Measurements from ENCODE around the gene RERE.

Gene RERE

DNA sequence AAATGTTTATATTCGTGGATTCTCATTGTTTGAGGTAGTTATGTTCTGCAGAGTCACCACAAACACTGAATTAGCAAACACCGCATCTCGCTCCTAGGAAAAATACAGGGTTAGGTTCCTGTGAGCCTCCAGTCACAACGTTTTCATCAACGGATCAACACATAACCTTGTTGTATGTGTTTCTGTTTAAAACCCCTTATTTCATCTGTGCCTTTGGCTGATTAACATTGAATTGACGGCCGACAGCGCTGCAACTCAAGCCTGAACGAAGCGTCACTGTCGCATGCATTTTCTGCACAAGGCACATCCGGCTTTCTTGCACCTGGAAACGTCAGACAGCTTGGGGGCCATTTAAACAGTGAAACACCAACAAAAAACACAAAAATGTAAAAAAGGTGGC, 491.2 kb downstream of the RERE start:
- Histone ChIP-seq H3K27me3 (ENCODE audit: control insufficient read depth in 1 of 2, insufficient read depth in 2 of 2, low read length in 2 of 2) (no peaks in the 10 kb centered on the region), H3K4me1 (ENCODE audit: control insufficient read depth, insufficient read depth, low read length) (no peaks in the 10 kb centered on the region), H3K9ac (ENCODE audit: low read length in 2 of 2) (no peak overlapping the region), H3K36me3 (ENCODE audit: control insufficient read depth in 2 of 2, insufficient read depth in 2 of 2, low read length in 2 of 2) (peaks cover 3 to 8% of the 10 kb centered on the region in 2 donors), H3K27ac (ENCODE audit: low read length) (no peak overlapping the region), H3K9me3 (ENCODE audit: control insufficient read depth in 2 of 2, low read length in 2 of 2) (no peaks in the 10 kb centered on the region), H3K4me3 (ENCODE audit: low read length in 2 of 2) (no peak overlapping the region)

DNA sequence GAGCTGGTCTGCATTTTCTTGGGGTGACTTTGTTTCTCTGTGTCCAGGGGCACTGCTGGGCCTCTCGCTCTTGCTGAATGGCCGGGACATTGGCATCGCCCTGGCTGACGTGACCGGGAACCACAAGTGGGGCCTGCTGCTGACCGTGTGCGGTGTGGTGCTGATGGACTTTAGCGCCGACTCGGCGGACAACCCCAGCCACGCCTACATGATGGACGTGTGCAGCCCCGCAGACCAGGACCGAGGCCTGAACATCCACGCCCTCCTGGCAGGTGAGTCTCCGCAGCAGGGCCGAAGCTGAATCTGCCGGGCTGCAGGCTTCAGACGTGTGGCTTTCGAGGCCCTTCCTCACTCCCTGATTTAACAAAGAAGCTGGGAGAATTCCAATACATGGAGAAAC, 491.7 kb downstream of the RERE start:
- Histone ChIP-seq H3K4me3 (ENCODE audit: low read length in 2 of 2) (no peak overlapping the region), H3K4me1 (ENCODE audit: control insufficient read depth, insufficient read depth, low read length) (no peaks in the 10 kb centered on the region), H3K9me3 (ENCODE audit: control insufficient read depth in 2 of 2, low read length in 2 of 2) (no peaks in the 10 kb centered on the region), H3K9ac (ENCODE audit: low read length in 2 of 2) (no peak overlapping the region), H3K27ac (ENCODE audit: low read length) (no peak overlapping the region), H3K27me3 (ENCODE audit: control insufficient read depth in 1 of 2, insufficient read depth in 2 of 2, low read length in 2 of 2) (no peaks in the 10 kb centered on the region), H3K36me3 (ENCODE audit: control insufficient read depth in 2 of 2, insufficient read depth in 2 of 2, low read length in 2 of 2) (peaks cover 3 to 8% of the 10 kb centered on the region in 2 donors)

DNA sequence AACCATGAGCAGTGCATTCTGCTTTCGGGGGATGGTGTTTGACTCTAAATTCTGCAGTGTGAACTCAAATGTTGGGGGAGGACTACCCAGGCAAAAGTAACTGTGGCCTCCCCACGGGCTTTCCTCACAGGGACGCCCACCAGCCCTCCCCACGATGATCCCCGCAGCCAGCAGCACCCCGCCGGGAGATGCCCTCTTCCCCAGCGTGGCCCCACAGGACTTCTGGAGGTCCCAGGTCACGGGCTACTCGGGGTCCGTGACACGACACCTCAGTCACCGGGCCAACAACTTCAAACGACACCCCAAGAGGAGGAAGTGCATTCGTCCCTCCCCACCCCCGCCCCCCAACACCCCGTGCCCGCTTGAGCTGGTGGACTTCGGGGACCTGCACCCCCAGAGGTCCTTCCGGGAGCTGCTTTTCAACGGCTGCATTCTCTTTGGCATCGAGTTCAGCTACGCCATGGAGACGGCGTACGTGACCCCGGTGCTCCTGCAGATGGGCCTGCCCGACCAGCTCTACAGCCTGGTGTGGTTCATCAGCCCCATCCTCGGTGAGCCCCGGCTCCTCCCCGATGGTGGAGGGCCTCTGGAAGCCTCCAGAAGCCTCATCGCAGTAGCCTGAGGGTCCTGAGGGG, 493.1 kb downstream of the RERE start:
- Histone ChIP-seq H3K4me1 (ENCODE audit: control insufficient read depth, insufficient read depth, low read length) (no peaks in the 10 kb centered on the region), H3K4me3 (ENCODE audit: low read length in 2 of 2) (no peak overlapping the region), H3K9ac (ENCODE audit: low read length in 2 of 2) (no peak overlapping the region), H3K9me3 (ENCODE audit: control insufficient read depth in 2 of 2, low read length in 2 of 2) (no peaks in the 10 kb centered on the region), H3K27me3 (ENCODE audit: control insufficient read depth in 1 of 2, insufficient read depth in 2 of 2, low read length in 2 of 2) (no peaks in the 10 kb centered on the region), H3K27ac (ENCODE audit: low read length) (no peak overlapping the region), H3K36me3 (ENCODE audit: control insufficient read depth in 2 of 2, insufficient read depth in 2 of 2, low read length in 2 of 2) (peaks cover 3 to 8% of the 10 kb centered on the region in 2 donors)

DNA sequence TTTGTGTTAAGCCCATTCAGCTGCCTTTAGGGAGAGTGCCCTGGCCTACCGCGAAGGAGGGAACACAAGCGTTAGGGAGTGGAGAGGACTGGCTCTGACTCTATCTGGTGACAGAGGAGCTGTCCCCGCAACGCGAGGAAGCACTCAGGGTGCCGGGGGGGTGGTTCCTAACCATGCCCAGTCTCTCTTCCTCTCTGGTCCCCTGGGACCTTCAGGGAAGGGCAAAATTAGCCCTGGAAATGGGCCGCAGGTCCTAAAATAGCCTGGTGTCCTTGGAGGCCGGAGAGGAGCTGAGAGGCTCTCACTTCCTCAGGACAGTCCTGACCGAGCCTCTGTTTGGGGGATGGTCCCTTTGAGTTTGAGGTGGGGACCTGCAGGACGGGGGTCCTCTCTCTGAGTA, 493.7 kb downstream of the RERE start:
- H3K36me3 ChIP-seq (ENCODE audit: control insufficient read depth in 2 of 2, insufficient read depth in 2 of 2, low read length in 2 of 2), result peaks cover 3 to 8% of the 10 kb centered on the region in 2 donors
- no peak overlapping the region for H3K27ac ChIP-seq (ENCODE audit: low read length)

DNA sequence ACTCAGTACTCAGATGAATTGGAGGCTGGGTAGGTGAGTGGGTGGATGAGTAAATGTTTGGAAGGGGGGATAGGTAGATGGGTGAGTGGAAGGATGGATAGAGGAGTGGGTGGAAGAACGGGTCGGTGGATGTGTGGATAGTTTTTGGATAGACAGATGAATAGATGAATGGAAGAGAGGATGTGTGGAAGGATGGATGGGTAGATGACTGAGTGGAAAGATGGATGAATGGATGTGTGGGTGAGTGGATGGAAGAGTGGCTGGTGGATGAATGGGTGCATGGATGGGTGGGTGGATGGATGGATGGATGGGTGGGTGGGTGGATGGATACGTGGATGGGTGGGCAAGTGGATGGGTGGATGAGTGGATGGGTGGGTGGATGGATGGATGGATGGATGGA, 495.8 kb downstream of the RERE start:
- peaks cover 0 to 6% of the 10 kb centered on the region in 2 donors for H3K36me3 ChIP-seq (ENCODE audit: control insufficient read depth in 2 of 2, insufficient read depth in 2 of 2, low read length in 2 of 2)
- H3K4me3 ChIP-seq (ENCODE audit: low read length in 2 of 2), result no peak overlapping the region
- peaks cover 15% of the 10 kb centered on the region for H3K4me1 ChIP-seq (ENCODE audit: control insufficient read depth, insufficient read depth, low read length)
- no peak overlapping the region for H3K9ac ChIP-seq (ENCODE audit: low read length in 2 of 2)
- no peaks in the 10 kb centered on the region for H3K9me3 ChIP-seq (ENCODE audit: control insufficient read depth in 2 of 2, low read length in 2 of 2)
- H3K27ac ChIP-seq (ENCODE audit: low read length), result no peak overlapping the region
- no peaks in the 10 kb centered on the region for H3K27me3 ChIP-seq (ENCODE audit: control insufficient read depth in 1 of 2, insufficient read depth in 2 of 2, low read length in 2 of 2)

More for the DNA sequence above, 493.7 kb downstream of the RERE start:
- Histone ChIP-seq H3K4me1 (ENCODE audit: control insufficient read depth, insufficient read depth, low read length) (peaks cover 1% of the 10 kb centered on the region), H3K4me3 (ENCODE audit: low read length in 2 of 2) (no peak overlapping the region), H3K27me3 (ENCODE audit: control insufficient read depth in 1 of 2, insufficient read depth in 2 of 2, low read length in 2 of 2) (no peaks in the 10 kb centered on the region), H3K9me3 (ENCODE audit: control insufficient read depth in 2 of 2, low read length in 2 of 2) (no peaks in the 10 kb centered on the region), H3K9ac (ENCODE audit: low read length in 2 of 2) (no peak overlapping the region)

GRCh38 chr1:8318436-8318835, 499.0 kb downstream of the RERE start:
- Histone ChIP-seq H3K36me3 (ENCODE audit: control insufficient read depth in 2 of 2, insufficient read depth in 2 of 2, low read length in 2 of 2) (no peaks in the 10 kb centered on the region), H3K9ac (ENCODE audit: low read length in 2 of 2) (peak overlapping the region; percentile 71 to 75), H3K9me3 (ENCODE audit: control insufficient read depth in 2 of 2, low read length in 2 of 2) (no peaks in the 10 kb centered on the region), H3K4me3 (ENCODE audit: low read length in 2 of 2) (peak overlapping the region; percentile 80 to 83), H3K4me1 (ENCODE audit: control insufficient read depth, insufficient read depth, low read length) (peaks cover 25% of the 10 kb centered on the region), H3K27ac (ENCODE audit: low read length) (no peak overlapping the region), H3K27me3 (ENCODE audit: control insufficient read depth in 1 of 2, insufficient read depth in 2 of 2, low read length in 2 of 2) (no peaks in the 10 kb centered on the region)

- Histone ChIP-seq H3K36me3 (ENCODE audit: control insufficient read depth in 2 of 2, insufficient read depth in 2 of 2, low read length in 2 of 2) (no peaks in the 10 kb centered on the region), H3K27ac (ENCODE audit: low read length) (no peak within 1 kb of the TSS), H3K4me1 (ENCODE audit: control insufficient read depth, insufficient read depth, low read length) (peaks cover 31% of the 10 kb centered on the region), H3K9me3 (ENCODE audit: control insufficient read depth in 2 of 2, low read length in 2 of 2) (no peaks in the 10 kb centered on the region), H3K9ac (ENCODE audit: low read length in 2 of 2) (peak within 1 kb of the TSS; percentile 71 to 75), H3K27me3 (ENCODE audit: control insufficient read depth in 1 of 2, insufficient read depth in 2 of 2, low read length in 2 of 2) (no peaks in the 10 kb centered on the region), H3K4me3 (ENCODE audit: low read length in 2 of 2) (peak within 1 kb of the TSS; percentile 80 to 83)
Measured at GRCh38 chr1:8317647-8318381, 499.6 kb downstream of the RERE start, which contains the start of gene SLC45A1. TSS of gene SLC45A1 (plus strand) at chr1:8318114. CDS start at chr1:8324330, 6,216 bp downstream.

DNA sequence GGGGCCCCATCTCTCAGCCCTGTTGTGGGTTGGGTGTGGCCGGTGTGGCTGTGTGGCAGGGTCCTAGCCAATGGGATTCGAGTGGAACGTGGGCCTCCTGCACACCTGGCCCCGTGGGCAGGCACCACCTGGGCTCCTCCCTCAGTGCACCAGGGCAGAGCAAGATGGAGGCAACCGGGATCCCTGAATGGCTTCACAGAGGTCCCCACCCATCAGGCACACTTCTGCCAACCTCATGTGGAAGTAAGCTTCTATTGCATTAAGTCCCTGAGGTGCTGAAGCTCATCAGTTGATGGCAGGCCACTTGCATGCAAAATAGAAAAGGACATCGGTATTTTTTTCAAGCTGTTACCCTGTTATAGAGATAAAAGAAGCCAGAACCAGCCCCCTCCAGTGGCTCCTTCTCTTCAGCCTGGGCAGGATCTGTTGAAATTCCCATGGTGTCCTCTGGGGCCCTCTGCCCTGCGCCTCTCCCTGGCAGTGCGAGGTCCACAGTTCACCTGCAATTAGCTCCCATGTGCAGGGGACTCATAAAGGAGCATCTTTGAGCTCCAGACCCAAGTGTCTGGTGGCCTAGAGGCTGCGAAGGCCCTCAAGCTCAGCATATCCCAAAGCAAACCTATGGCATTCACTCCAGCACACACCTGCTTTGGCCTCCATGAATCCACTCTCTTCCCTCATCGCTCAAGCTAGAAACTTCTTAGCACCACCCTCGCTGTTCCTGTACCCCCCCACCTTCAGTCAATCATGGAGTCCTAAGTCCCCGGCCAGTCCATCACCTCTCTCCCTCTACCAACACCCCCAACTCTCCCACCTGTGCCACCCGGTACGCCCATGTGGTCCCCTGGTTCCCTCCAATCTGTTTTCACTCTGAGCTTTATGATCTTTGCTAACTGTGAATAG, 501.6 kb downstream of the RERE start:
- no peak overlapping the region for H3K9ac ChIP-seq (ENCODE audit: low read length in 2 of 2)
- H3K4me3 ChIP-seq (ENCODE audit: low read length in 2 of 2), result no peak overlapping the region
- H3K9me3 ChIP-seq (ENCODE audit: control insufficient read depth in 2 of 2, low read length in 2 of 2), result peaks cover 4 to 5% of the 10 kb centered on the region in 2 donors
- H3K27me3 ChIP-seq (ENCODE audit: control insufficient read depth in 1 of 2, insufficient read depth in 2 of 2, low read length in 2 of 2), result no peaks in the 10 kb centered on the region
- H3K27ac ChIP-seq (ENCODE audit: low read length), result no peak overlapping the region
- H3K4me1 ChIP-seq (ENCODE audit: control insufficient read depth, insufficient read depth, low read length), result peaks cover 38% of the 10 kb centered on the region
- no peaks in the 10 kb centered on the region for H3K36me3 ChIP-seq (ENCODE audit: control insufficient read depth in 2 of 2, insufficient read depth in 2 of 2, low read length in 2 of 2)

- Histone ChIP-seq H3K4me1 (ENCODE audit: control insufficient read depth, insufficient read depth, low read length) (peaks cover 38% of the 10 kb centered on the region), H3K27ac (ENCODE audit: low read length) (no peak overlapping the region), H3K27me3 (ENCODE audit: control insufficient read depth in 1 of 2, insufficient read depth in 2 of 2, low read length in 2 of 2) (no peaks in the 10 kb centered on the region), H3K4me3 (ENCODE audit: low read length in 2 of 2) (no peak overlapping the region), H3K9me3 (ENCODE audit: control insufficient read depth in 2 of 2, low read length in 2 of 2) (peaks cover 4 to 5% of the 10 kb centered on the region in 2 donors), H3K36me3 (ENCODE audit: control insufficient read depth in 2 of 2, insufficient read depth in 2 of 2, low read length in 2 of 2) (no peaks in the 10 kb centered on the region), H3K9ac (ENCODE audit: low read length in 2 of 2) (peak overlapping the region in 1 of 2 donors; percentile 47)
Measured at GRCh38 chr1:8314346-8315280, 502.8 kb downstream of the RERE start.

- H3K27me3 ChIP-seq (ENCODE audit: control insufficient read depth in 1 of 2, insufficient read depth in 2 of 2, low read length in 2 of 2), result no peaks in the 10 kb centered on the region
- no peak overlapping the region for H3K4me3 ChIP-seq (ENCODE audit: low read length in 2 of 2)
- H3K9me3 ChIP-seq (ENCODE audit: control insufficient read depth in 2 of 2, low read length in 2 of 2), result peaks cover 4 to 5% of the 10 kb centered on the region in 2 donors
- no peaks in the 10 kb centered on the region for H3K36me3 ChIP-seq (ENCODE audit: control insufficient read depth in 2 of 2, insufficient read depth in 2 of 2, low read length in 2 of 2)
- H3K9ac ChIP-seq (ENCODE audit: low read length in 2 of 2), result no peak overlapping the region
- H3K4me1 ChIP-seq (ENCODE audit: control insufficient read depth, insufficient read depth, low read length), result peaks cover 32% of the 10 kb centered on the region
- H3K27ac ChIP-seq (ENCODE audit: low read length), result no peak overlapping the region
Measured at GRCh38 chr1:8313231-8313630, 504.2 kb downstream of the RERE start.

All from stomach smooth muscle (tissue), 2 donors.